Body of pancreas (tissue), 4 donors: ENCODE results near the gene DOK1. TPM values are rescaled to one million over a fixed set of nuclear protein-coding genes. Genes with fewer than 3 reads are reported as not detected.

Experiments used
- ATAC-seq: fragments of 150-250 bp; one replicate; pipeline ENCODE4 v1.9.1; 2016
- DNase-seq, 4 donors: peaks; one replicate each; pipeline ENCODE4 v3.0.0-alpha.2; 2019
- H3K27ac ChIP-seq, 4 donors: fragments of 200-600 bp; sonication (generic); 1 replicate in 3 of 4; 2 replicates in 1 of 4; pipeline versions ENCODE4 v1.5.1 to v1.6.1; 2016 to 2019; ENCODE audit warnings: mild to moderate bottlenecking in 1 of 4, mixed read lengths in 1 of 4, moderate library complexity in 1 of 4
- H3K27me3 ChIP-seq, 2 donors: fragments of 200-600 bp; sonication (generic); one replicate each; pipeline ENCODE4 v1.6.0; 2016; ENCODE audit warnings: mild to moderate bottlenecking in 1 of 2
- H3K36me3 ChIP-seq, 2 donors: fragments of 200-600 bp; sonication (generic); replicated peaks in 1 of 2; 2 replicates each; pipeline ENCODE4 v1.5.1; 2016; ENCODE audit warnings: low read depth in 2 of 2; ENCODE audit not compliant: insufficient read depth in 1 of 2
- H3K4me1 ChIP-seq: fragments of 200-600 bp; sonication (generic); one replicate; pipeline ENCODE4 v1.6.0; 2016
- H3K4me3 ChIP-seq, 2 donors: fragments of 200-600 bp; sonication (generic); 1 replicate in 1 of 2; 2 replicates in 1 of 2; pipeline ENCODE4 v1.5.1; 2016 to 2019
- H3K9me3 ChIP-seq, 3 donors: fragments of 200-600 bp; sonication (generic); 1 replicate in 2 of 3; 2 replicates in 1 of 3; pipeline ENCODE4 v1.5.1; 2016
- CTCF ChIP-seq, 7 experiments: fragments of 450-650 bp in 4 of 7; fragments of 200-600 bp in 3 of 7; sonication (generic) in 3 of 7; IDR thresholded peaks; one replicate each; pipeline ENCODE4 v1.5.1; 2016 to 2019; ENCODE audit warnings: antibody characterized with exemption in 7 of 7
- POLR2A ChIP-seq, 3 donors: fragments of 450-650 bp; IDR thresholded peaks; one replicate each; pipeline ENCODE4 v1.6.1; 2016; ENCODE audit warnings: antibody characterized with exemption in 3 of 3, mild to moderate bottlenecking in 2 of 3
- whole genome bisulfite sequencing, 2 donors: methylation state at CpG; one replicate each; pipeline ENCODE4 v1.1.5; 2017; 5-methylcytosine and 5-hydroxymethylcytosine counted together
- intact Hi-C: fragments of 100-400 bp; cut with DNase I; formaldehyde crosslinking; loops from one replicate; pipeline ENCODE4 v1.15.1; 2023
- total RNA-seq, 2 donors: library from RNA; depleted of rRNA; stranded (reverse); fragments of >200 nt; gene quantifications; one replicate each; pipeline ENCODE4 v1.1.0, GENCODE V29; 2016

The DOK1 gene
- total RNA-seq, 2 donors from 2014 or later: 9.2 to 15.3 TPM

GRCh38 chr2:74584088-74584645 is 29.6 kb downstream of the DOK1 start:
- intact Hi-C loops: no loop called here
- Histone ChIP-seq H3K36me3 (no peaks in the 10 kb centered on the region), H3K4me3 (no peak overlapping the region), H3K27ac (no peak overlapping the region), H3K4me1 (no peaks in the 10 kb centered on the region), H3K27me3 (no peaks in the 10 kb centered on the region), H3K9me3 (no peaks in the 10 kb centered on the region)
- no peak for DNase-seq
- TF ChIP-seq POLR2A (IDR thresholded peaks at IDR 0.05) (no peak), CTCF (IDR thresholded peaks at IDR 0.05) (no peak)
- 45 to 53% methylated on average over 2 of the region's 2 CpGs for WGBS, 2 donors
- ATAC-seq: no peak

- WGBS, 2 donors: 39 to 50% methylated on average over 4 of the region's 4 CpGs
- H3K27me3 ChIP-seq: no peaks in the 10 kb centered on the region
- DNase-seq (no peak), ATAC-seq (no peak)
- H3K36me3 ChIP-seq: no peaks in the 10 kb centered on the region
- H3K4me3 ChIP-seq: no peak overlapping the region
- no peaks in the 10 kb centered on the region for H3K9me3 ChIP-seq
- TF ChIP-seq POLR2A (IDR thresholded peaks at IDR 0.05) (no peak), CTCF (IDR thresholded peaks at IDR 0.05) (no peak)
- H3K27ac ChIP-seq: no peak overlapping the region
- H3K4me1 ChIP-seq: no peaks in the 10 kb centered on the region
- intact Hi-C loops: loop anchor here (5.0 kb wide), 1 partner anchor 93 kb away; no protein-coding TSS in a partner anchor
These were observed 31.1 kb downstream of the DOK1 start for GRCh38 chr2:74585406-74586185.

GRCh38 chr2:74587664-74588277 is 33.3 kb downstream of the DOK1 start:
- DNase-seq (peak; percentile 70 to 82 (median 74)), ATAC-seq (peak; percentile 92)
- Histone ChIP-seq H3K36me3 (no peaks in the 10 kb centered on the region), H3K4me3 (no peak overlapping the region), H3K4me1 (no peaks in the 10 kb centered on the region), H3K27ac (no peak overlapping the region), H3K27me3 (no peaks in the 10 kb centered on the region), H3K9me3 (no peaks in the 10 kb centered on the region)
- TF ChIP-seq CTCF (IDR thresholded peaks at IDR 0.05) (peak; percentile 34 to 84 (median 74)), POLR2A (IDR thresholded peaks at IDR 0.05) (no peak)
- intact Hi-C loops: loop anchor here (5.0 kb wide), 1 partner anchor 95 kb away; no protein-coding TSS in a partner anchor
- 14 to 15% methylated on average over 6 of the region's 6 CpGs for WGBS, 2 donors

- Histone ChIP-seq H3K9me3 (no peaks in the 10 kb centered on the region), H3K27me3 (no peaks in the 10 kb centered on the region), H3K4me1 (no peaks in the 10 kb centered on the region), H3K27ac (no peak overlapping the region), H3K36me3 (no peaks in the 10 kb centered on the region), H3K4me3 (no peak overlapping the region)
- no peak for DNase-seq
- TF ChIP-seq POLR2A (IDR thresholded peaks at IDR 0.05) (no peak), CTCF (IDR thresholded peaks at IDR 0.05) (no peak)
- WGBS, 2 donors: 30 to 45% methylated on average over 2 of the region's 2 CpGs
- no peak for ATAC-seq
- intact Hi-C loops: loop anchor here (5.0 kb wide), 1 partner anchor 96 kb away; no protein-coding TSS in a partner anchor
These were observed 34.1 kb downstream of the DOK1 start for GRCh38 chr2:74588664-74589063.
